Stimulated activated naive CD8-positive, alpha-beta T cell treated with anti-CD3 and anti-CD28 coated beads, Interleukin-15, Interleukin-2, amounts not matched to agents 100 U/mL and 50 U/mL, for 24 hours (primary cell): ENCODE measurements around the gene PML.

ENCODE experiments used
- ATAC-seq: fragments of 150-1000 bp; cut with Tn5 transposase; one replicate; pipeline ENCODE4 v1.10.0; 2021
- DNase-seq: peaks from one replicate; pipeline ENCODE4 v3.0.0; 2021

PML gene, protein sequence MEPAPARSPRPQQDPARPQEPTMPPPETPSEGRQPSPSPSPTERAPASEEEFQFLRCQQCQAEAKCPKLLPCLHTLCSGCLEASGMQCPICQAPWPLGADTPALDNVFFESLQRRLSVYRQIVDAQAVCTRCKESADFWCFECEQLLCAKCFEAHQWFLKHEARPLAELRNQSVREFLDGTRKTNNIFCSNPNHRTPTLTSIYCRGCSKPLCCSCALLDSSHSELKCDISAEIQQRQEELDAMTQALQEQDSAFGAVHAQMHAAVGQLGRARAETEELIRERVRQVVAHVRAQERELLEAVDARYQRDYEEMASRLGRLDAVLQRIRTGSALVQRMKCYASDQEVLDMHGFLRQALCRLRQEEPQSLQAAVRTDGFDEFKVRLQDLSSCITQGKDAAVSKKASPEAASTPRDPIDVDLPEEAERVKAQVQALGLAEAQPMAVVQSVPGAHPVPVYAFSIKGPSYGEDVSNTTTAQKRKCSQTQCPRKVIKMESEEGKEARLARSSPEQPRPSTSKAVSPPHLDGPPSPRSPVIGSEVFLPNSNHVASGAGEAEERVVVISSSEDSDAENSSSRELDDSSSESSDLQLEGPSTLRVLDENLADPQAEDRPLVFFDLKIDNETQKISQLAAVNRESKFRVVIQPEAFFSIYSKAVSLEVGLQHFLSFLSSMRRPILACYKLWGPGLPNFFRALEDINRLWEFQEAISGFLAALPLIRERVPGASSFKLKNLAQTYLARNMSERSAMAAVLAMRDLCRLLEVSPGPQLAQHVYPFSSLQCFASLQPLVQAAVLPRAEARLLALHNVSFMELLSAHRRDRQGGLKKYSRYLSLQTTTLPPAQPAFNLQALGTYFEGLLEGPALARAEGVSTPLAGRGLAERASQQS

DNA sequence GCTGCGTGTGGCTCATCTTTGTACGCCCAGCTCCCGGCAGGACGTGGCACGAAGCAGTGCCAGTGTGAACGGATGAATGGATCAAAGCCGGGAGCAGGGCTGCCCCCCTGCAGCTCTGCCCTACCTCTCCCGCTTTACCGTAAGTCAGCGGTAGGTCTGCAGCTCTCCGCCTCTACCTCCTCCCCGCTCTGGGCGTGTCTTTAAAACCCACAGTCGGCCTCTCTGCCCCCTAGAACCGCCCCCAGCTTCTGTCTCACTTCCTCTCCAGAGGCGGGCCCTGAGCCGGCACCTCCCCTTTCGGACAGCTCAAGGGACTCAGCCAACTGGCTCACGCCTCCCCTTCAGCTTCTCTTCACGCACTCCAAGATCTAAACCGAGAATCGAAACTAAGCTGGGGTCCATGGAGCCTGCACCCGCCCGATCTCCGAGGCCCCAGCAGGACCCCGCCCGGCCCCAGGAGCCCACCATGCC is at the start of gene PML:
TSS of gene PML (plus strand) at position 304 of the 471 bp plus-strand sequence. CDS start at position 401, 97 bp downstream.
- ATAC-seq: peak; percentile 86
- DNase-seq: peak; percentile 96

DNA sequence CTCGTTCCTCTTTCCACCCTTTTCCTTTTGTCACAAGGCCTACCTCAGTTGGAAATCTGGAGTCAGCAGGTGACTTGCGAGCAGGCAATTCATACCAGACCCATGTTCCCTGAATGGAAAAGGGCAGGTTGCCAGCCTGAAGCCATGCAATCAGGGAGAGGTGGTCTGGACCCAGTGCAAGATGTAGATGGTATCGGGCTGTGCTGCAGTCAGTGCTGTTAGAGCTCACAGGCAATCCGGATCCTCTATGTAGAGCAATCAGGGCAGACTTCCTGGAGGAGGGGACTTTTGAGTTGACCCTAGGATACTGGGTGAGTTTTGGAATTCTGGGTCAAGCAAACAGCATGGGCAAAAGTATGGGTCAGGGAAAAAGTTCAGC is 49.4 kb upstream of the PML start:
- DNase-seq: no peak
- no peak for ATAC-seq

GRCh38 chr15:73946046-73946721 is 48.3 kb upstream of the PML start:
- no peak for ATAC-seq

GRCh38 chr15:73946795-73947370 is 47.6 kb upstream of the PML start:
- DNase-seq: no peak
- ATAC-seq: no peak

More at GRCh38 chr15:73946046-73946721, 48.3 kb upstream of the PML start:
- DNase-seq: no peak

- ATAC-seq: no peak
- no peak for DNase-seq
Measured at GRCh38 chr15:73947651-73948050, 46.9 kb upstream of the PML start.

DNA sequence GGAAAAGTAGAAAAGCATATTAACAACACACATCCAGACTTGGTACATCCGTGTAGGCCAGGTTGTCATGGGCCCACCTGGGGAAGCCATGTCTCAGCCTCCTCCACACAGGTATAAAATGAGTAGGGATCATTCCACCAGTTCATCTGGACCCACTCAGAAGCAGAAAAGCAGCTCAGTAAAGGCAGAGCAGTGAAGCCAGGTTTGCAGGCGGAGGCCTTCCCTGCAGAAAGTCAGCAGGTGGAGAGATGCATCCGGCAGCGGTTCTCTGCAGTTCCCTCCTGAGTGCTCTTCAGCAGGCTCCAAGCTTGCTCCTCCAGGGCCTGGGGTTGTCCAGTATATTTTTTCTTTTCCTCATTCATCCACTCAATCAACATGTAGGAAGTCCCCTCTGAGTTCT is 46.1 kb upstream of the PML start:
- ATAC-seq: no peak
- DNase-seq: no peak

DNA sequence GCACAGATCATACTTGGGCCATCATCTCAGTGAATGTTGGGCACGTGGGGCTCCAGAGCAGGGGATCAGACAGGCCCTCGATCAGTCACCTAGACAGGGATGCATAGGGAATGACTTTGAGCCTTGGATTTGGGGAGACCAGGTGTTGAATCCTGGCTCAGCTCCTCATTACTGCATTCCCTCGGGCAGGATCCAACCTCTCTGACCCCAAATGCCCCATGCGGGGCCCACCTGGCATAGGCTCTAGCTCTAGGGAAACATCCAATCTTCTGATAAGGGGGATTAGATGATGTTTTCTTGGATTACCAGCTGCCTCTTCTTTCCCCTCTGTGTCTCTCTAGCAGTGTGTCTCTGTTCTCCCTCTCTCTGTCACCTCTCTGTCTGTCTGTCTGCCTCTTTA is 45.5 kb upstream of the PML start:
- no peak for DNase-seq
- no peak for ATAC-seq

- DNase-seq (no peak), ATAC-seq (no peak)
Measured at GRCh38 chr15:73949496-73949895, 45.0 kb upstream of the PML start.

- ATAC-seq (no peak), DNase-seq (no peak)
Measured at GRCh38 chr15:73950479-73950830, 44.1 kb upstream of the PML start.

DNA sequence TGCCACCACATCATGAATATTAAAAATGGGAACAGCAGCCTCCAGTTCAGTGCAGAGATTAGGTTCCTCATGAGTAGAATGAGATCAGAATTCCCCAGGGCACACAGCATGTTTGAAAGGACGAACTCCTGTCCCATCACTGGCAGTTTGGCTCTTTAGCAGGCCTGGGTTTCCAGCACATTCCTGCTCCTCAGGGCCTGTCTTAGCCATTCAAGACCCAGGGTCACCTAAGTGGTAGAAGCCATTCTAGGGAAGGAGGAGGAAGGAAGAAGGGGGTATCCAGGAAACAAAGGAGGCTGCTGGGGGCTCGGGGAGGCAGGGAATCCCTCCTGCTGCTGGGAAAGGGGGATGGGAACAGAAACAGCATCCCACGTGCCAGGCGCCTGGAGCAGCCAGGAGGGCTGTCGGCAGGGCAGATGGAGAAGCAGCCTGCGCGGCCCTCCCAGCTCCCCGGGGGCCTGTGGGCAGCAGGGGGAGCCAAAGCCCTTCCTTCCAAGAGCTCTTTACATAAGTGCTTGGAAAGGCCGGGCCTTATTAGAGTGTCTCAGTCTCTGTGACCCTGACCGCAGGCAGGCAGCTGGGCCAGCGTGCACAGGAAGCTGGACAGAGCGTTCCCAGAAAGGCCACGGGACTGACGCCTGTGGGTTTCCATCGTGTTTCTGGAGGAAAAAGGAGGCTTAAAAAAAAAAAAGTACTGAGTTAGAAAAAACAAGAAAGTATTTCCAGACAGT is 43.5 kb upstream of the PML start:
- peak; percentile 82 for DNase-seq
- peak; percentile 89 for ATAC-seq

DNA sequence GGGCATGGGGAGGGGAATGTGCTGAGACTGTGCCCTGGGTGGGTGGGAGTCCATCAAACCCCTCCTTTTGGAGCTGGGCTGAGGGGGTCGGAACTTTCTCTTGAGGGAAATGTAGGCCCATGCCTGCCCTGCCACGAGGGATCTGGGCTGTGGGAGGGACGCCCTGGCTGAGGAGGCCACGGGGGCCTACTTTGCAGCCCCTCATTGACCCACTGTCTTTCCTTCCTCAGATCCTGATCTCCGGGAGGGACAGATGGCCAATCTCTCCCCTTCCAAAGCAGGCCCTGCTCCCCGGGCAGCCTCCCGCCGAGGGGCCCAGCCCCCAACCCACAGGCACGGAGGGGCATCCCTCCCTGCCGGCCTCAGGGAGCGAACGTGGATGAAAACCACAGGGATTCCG is 42.9 kb upstream of the PML start:
- DNase-seq: no peak
- no peak for ATAC-seq

- DNase-seq (no peak), ATAC-seq (no peak)
Measured at GRCh38 chr15:73952171-73952912, 42.2 kb upstream of the PML start.

- ATAC-seq (no peak), DNase-seq (no peak)
Measured at GRCh38 chr15:73952913-73953750, 41.4 kb upstream of the PML start.

- DNase-seq: no peak
- ATAC-seq: no peak
Measured at GRCh38 chr15:73954188-73955145, 40.0 kb upstream of the PML start.

DNA sequence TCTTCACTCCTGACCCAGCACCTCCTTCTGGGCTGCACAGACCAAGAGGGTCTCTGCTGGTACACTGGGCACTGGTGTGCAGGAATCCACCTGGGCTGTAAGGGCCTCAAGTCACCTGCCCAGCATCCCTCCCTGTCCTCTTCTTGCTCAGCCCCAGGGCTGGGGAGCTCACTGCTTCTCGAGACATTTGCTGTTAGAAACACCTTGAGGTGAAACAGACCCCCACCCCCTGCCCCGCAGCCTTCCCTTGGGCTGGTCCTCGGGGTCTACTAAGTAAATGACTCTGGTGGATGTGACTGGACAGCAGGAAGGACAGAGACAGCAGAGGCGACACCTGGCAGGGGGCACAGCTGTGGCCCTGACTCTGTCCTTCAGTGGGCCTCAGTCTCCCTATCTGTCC is 39.2 kb upstream of the PML start:
- ATAC-seq (no peak), DNase-seq (no peak)

GRCh38 chr15:73955861-73956742 is 38.4 kb upstream of the PML start:
- ATAC-seq (no peak), DNase-seq (no peak)

- ATAC-seq (no peak), DNase-seq (no peak)
Measured at GRCh38 chr15:73956743-73957135, 37.8 kb upstream of the PML start.

DNA sequence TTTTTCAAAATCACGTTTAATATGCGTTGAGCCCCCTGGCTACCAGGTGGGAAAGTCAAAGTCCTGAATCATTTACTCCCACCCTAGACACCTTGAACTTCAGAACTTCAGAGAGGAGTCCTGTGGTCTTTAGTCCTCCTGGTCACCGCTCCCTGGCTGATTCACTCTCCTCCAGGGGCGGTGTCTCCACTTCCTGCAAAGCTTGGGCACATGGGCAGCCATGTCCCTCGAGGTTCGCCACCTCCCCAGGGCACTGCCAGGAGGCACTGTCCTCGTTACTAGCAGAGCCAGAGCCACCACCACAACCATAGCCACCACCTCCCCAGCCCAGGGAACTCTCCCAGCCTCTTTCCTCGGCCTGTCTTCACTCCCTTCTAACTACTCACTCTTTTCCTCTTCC is 37.2 kb upstream of the PML start:
- ATAC-seq: no peak
- DNase-seq: no peak
